SK-N-MC (cell line): ENCODE results near the gene PODNL1.

Experiments used
- EZH2 ChIP-seq: fragments of 200-600 bp; sonication (generic); IDR thresholded peaks from one replicate; pipeline ENCODE4 v1.6.1; 2017; ENCODE audit warnings: antibody characterized with exemption
- POLR2AphosphoS5 ChIP-seq: IDR thresholded peaks from 2 replicates; pipeline ENCODE4 v1.6.1; 2012; ENCODE audit warnings: mild to moderate bottlenecking, low read depth, low read length, borderline replicate concordance

GRCh38 chr19:13956365-13956744, 18.1 kb upstream of the PODNL1 start:
- TF ChIP-seq POLR2AphosphoS5 (no peak), EZH2 (no peak)
